OCI-LY7 (cell line): ENCODE data around the gene CT45A8. TPM values are rescaled to one million over a fixed set of nuclear protein-coding genes. Genes with fewer than 3 reads are reported as not detected.
"Not testable (repeated sequence)": the region's sequence is repeated elsewhere in the genome, so short reads cannot be mapped to it uniquely, and the experiment has no call there.

ENCODE experiments used
- Bru-seq: library from RNA; stranded (reverse); fragments of 400-500 nt; gene quantifications from one replicate; lab custom pipeline; 2021; lab: Mats Ljungman, UMichigan
- BruChase-seq, 2 experiments: library from RNA; stranded (reverse); fragments of 400-500 nt; gene quantifications; one replicate each; lab custom pipeline; 2021; lab: Mats Ljungman, UMichigan
- BruUV-seq: library from RNA; stranded (reverse); fragments of 400-500 nt; replicated peaks from 2 replicates; lab custom pipeline; 2021; lab: Mats Ljungman, UMichigan
- CTCF ChIA-PET: fragments of 300-600 bp; sonication (Branson Sonifier 250); formaldehyde crosslinking; loops from one replicate; lab custom pipeline; 2022; ENCODE audit warnings: antibody characterized with exemption; ENCODE audit not compliant: unreplicated experiment; lab: Charles Lee
- POLR2A ChIA-PET: fragments of 300-600 bp; sonication (Branson Sonifier 250); formaldehyde crosslinking; loops from one replicate; lab custom pipeline; 2022; ENCODE audit warnings: antibody characterized with exemption; lab: Charles Lee
- DNase-seq: peaks from one replicate; pipeline ENCODE4 v3.0.0-alpha.2; 2015; ENCODE audit warnings: low spot score
- H2AFZ ChIP-seq: fragments of 200-600 bp; sonication (generic), shearing (Covaris generic); 2 replicates; pipeline ENCODE4 v1.6.1; 2014; ENCODE audit warnings: mild to moderate bottlenecking, antibody characterized with exemption, low read length, moderate library complexity
- H3K27ac ChIP-seq: fragments of 200-600 bp; sonication (generic); 2 replicates; pipeline ENCODE4 v1.5.1; 2014; ENCODE audit warnings: mixed run types, low read depth, mild to moderate bottlenecking, moderate library complexity, low read length, inconsistent platforms; ENCODE audit not compliant: poor library complexity, severe bottlenecking
- H3K36me3 ChIP-seq: fragments of 200-600 bp; sonication (generic); 2 replicates; pipeline ENCODE4 v1.6.1; 2014; ENCODE audit warnings: mild to moderate bottlenecking, antibody characterized with exemption, low read length, moderate library complexity, mixed read lengths; ENCODE audit not compliant: insufficient read depth
- H3K4me1 ChIP-seq: fragments of 200-600 bp; sonication (generic); 2 replicates; pipeline ENCODE4 v1.5.1; 2014; ENCODE audit warnings: mild to moderate bottlenecking, low read length; ENCODE audit not compliant: insufficient read depth, poor library complexity, severe bottlenecking
- H3K4me2 ChIP-seq: fragments of 200-600 bp; sonication (generic); 2 replicates; pipeline ENCODE4 v1.6.1; 2014; ENCODE audit warnings: mild to moderate bottlenecking, low read length
- H3K4me3 ChIP-seq: fragments of 200-600 bp; sonication (generic); 2 replicates; pipeline ENCODE4 v1.5.1; 2014; ENCODE audit warnings: mild to moderate bottlenecking, low read depth, low read length; ENCODE audit not compliant: poor library complexity, severe bottlenecking
- H3K79me2 ChIP-seq: fragments of 200-600 bp; sonication (generic); 2 replicates; pipeline ENCODE4 v1.6.1; 2016; ENCODE audit warnings: low read depth, mild to moderate bottlenecking, low read length, moderate library complexity, mixed read lengths; ENCODE audit not compliant: insufficient read depth
- H3K9me2 ChIP-seq: fragments of 200-600 bp; sonication (generic); 2 replicates; pipeline ENCODE4 v1.6.1; 2016; ENCODE audit warnings: mild to moderate bottlenecking, low read length, mixed read lengths; ENCODE audit not compliant: insufficient read depth
- H3K9me3 ChIP-seq: fragments of 200-600 bp; sonication (generic); 2 replicates; pipeline ENCODE4 v1.6.1; 2014; ENCODE audit warnings: mild to moderate bottlenecking, mixed run types, low read length, mixed read lengths
- H4K20me1 ChIP-seq: fragments of 200-600 bp; sonication (generic); 2 replicates; pipeline ENCODE4 v1.6.1; 2014; ENCODE audit warnings: mild to moderate bottlenecking, antibody characterized with exemption, low read length, moderate library complexity, mixed read lengths; ENCODE audit not compliant: insufficient read depth
- CTCF ChIP-seq: fragments of 200-600 bp; sonication (generic); conservative IDR thresholded peaks from 2 replicates; pipeline ENCODE4 v1.5.1; 2014; ENCODE audit warnings: mild to moderate bottlenecking, antibody characterized with exemption, low read length, moderate library complexity, mixed read lengths
- EZH2phosphoT487 ChIP-seq: fragments of 200-600 bp; sonication (generic); IDR thresholded peaks from 2 replicates; pipeline ENCODE4 v1.6.1; 2018; ENCODE audit warnings: low read depth, borderline replicate concordance, mild to moderate bottlenecking, mixed run types, antibody characterized with exemption, low read length, moderate library complexity, mixed read lengths
- intact Hi-C: fragments of 100-400 bp; cut with micrococcal nuclease; formaldehyde crosslinking; loops from one replicate; pipeline ENCODE4 v1.10.0; 2022; ENCODE audit not compliant: unreplicated experiment
- long read RNA-seq: library from polyadenylated mRNA; stranded (forward); transcript quantifications from one replicate; pipeline ENCODE4 v2.0.0, GENCODE V29; 2022
- total RNA-seq, 2 experiments: library from RNA; depleted of rRNA in 1 of 2; stranded (reverse); fragments of >200 nt in 1 of 2; shearing (Covaris generic) in 1 of 2; gene quantifications; 2 replicates each; pipeline ENCODE4 v1.2.3, GENCODE V29; 2014 to 2022

Gene CT45A8
- total RNA-seq (2014; rRNA removed; shearing (Covaris generic)) (not detected in 2 replicates), total RNA-seq (2022) (not detected in 2 replicates), Bru-seq, nascent RNA (not detected), BruChase-seq, experiment 1, labeled RNA remaining after a 6-hour chase (not detected), BruChase-seq, experiment 2, labeled RNA remaining after a 2-hour chase (not detected)
- long read RNA-seq = 0 reads

- H3K4me1 ChIP-seq, H3K4me2 ChIP-seq, H3K9me3 ChIP-seq, H2AFZ ChIP-seq, BruUV-seq, H3K79me2 ChIP-seq, H3K36me3 ChIP-seq, H3K4me3 ChIP-seq, DNase-seq, intact Hi-C loops, CTCF ChIA-PET, H3K9me2 ChIP-seq, POLR2A ChIA-PET, H3K27ac ChIP-seq, H4K20me1 ChIP-seq: not testable (repeated sequence)
Measured at GRCh38 chrX:135854438-135854837, at the start of gene CT45A8. Gene CT45A8 (minus strand): TSS chrX:135854538. CDS start chrX:135850783, 3,755 bp downstream.

GRCh38 chrX:135893294-135893817, 39.0 kb upstream of the CT45A8 start, which contains the start of the genes CT45A10 and SAGE1:
Gene CT45A10 (minus strand): TSS chrX:135893444. CDS start chrX:135885344, 8,100 bp downstream.
Gene SAGE1 (plus strand): TSS chrX:135893716. CDS start chrX:135896243, 2,527 bp downstream.
- Histone ChIP-seq H3K4me3 (no peak within 1 kb of the TSS), H3K9me2 (no peaks in the 10 kb centered on the region), H3K4me2 (no peak within 1 kb of the TSS), H2AFZ (no peak within 1 kb of the TSS), H3K9me3 (no peaks in the 10 kb centered on the region), H4K20me1 (no peaks in the 10 kb centered on the region), H3K27ac (no peak within 1 kb of the TSS), H3K4me1 (no peaks in the 10 kb centered on the region), H3K79me2 (no peaks in the 10 kb centered on the region), H3K36me3 (no peaks in the 10 kb centered on the region)
- no TSS peak for BruUV-seq
- ChIA-PET POLR2A (no interaction called here), CTCF (no interaction called here)
- DNase-seq = no peak
- no peak for TF ChIP-seq CTCF
- TF ChIP-seq EZH2phosphoT487 = no peak
- intact Hi-C loops = no loop called here

GRCh38 chrX:135892781-135893180, 38.4 kb upstream of the CT45A8 start:
- Histone ChIP-seq H3K4me1 (no peaks in the 10 kb centered on the region), H3K36me3 (no peaks in the 10 kb centered on the region), H3K27ac (no peak overlapping the region), H2AFZ (no peak overlapping the region), H3K9me3 (no peaks in the 10 kb centered on the region), H3K4me2 (no peak overlapping the region), H3K9me2 (no peaks in the 10 kb centered on the region), H3K79me2 (no peaks in the 10 kb centered on the region), H3K4me3 (no peak overlapping the region), H4K20me1 (no peaks in the 10 kb centered on the region)
- BruUV-seq = no TSS peak
- intact Hi-C loops = no loop called here
- TF ChIP-seq EZH2phosphoT487 (no peak), CTCF (no peak)
- DNase-seq = no peak
- CTCF ChIA-PET = no interaction called here
- POLR2A ChIA-PET = no interaction called here
